Measurements from ENCODE around the gene PGAM5.

- TF ChIP-seq CTCF (IDR thresholded peaks at IDR 0.05) (no peak), POLR2A (IDR thresholded peaks at IDR 0.05) (no peak)
These were observed 23.6 kb downstream of the PGAM5 start for GRCh38 chr12:132734206-132734605.
